Activated CD4-positive, alpha-beta T cell treated with anti-CD3 and anti-CD28 coated beads, Interleukin-2, amount 50 U/mL, for 4 hours (primary cell): Measurements from ENCODE around the gene FAM193A.
A peak's percentile ranks its signal among the peaks of the same experiment; 100 is the strongest.
"Not testable (repeated sequence)": the region's sequence is repeated elsewhere in the genome, so short reads cannot be mapped to it uniquely, and the experiment has no call there.

ENCODE experiments used
- DNase-seq, 2 experiments: peaks; one replicate each; pipeline ENCODE4 v3.0.0-alpha.2; 2020

FAM193A gene

DNA sequence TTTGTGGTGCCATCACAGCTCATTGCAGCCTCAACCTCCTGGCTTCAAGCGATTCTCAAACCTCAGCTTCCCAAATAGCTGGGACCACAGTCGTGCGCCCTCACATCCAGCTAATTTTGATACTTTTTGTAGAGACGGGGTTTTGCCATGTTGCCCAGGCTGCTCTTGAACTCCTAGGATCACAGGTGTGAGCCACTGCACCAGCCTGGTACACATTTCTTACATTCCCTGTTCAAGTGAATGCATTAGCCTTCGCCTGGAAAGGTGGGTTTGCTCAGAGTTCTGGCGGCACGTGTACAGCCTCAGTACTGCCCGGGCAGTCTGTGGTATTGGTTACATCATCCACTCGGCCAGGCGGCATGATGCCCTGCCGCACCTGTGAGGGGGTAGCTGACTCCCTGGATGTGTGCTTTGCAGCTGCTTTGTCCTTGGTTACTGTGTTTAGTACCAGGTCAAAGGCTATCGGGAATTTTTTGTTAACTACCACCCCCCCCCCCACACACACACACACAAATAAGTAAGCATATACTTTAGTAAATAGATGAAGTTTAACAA is 162.6 kb downstream of the FAM193A start:
- DNase-seq = no peak

DNA sequence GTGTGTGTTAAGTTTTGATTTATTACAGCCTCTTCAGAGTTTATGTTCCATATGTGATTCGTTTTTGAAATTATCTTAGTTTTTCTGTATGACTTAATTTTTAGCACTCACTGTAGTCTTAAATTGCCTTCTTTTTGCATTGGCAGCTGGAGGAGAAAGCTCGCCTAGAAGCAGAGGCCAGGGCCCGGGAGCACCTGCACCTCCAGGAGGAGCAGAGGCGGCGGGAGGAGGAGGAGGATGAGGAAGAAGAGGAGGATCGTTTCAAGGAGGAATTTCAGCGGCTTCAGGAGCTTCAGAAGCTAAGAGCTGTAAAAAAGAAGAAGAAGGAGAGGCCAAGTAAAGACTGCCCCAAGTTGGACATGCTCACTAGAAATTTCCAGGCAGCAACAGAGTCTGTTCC is 163.1 kb downstream of the FAM193A start:
- no peak for DNase-seq

DNA sequence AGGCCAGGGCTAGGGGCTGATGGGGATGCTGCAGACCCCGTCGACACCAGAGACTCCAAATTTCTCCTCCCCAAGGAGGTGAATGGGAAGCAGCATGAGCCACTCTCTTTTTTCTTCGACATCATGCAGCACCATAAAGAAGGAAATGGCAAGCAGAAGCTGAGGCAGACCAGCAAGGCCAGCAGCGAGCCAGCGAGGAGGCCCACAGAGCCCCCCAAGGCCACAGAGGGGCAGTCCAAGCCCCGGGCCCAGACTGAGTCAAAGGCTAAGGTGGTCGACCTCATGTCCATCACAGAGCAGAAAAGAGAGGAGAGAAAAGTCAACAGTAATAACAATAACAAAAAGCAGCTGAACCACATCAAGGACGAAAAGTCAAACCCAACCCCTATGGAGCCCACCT is 163.6 kb downstream of the FAM193A start:
- no peak for DNase-seq

DNA sequence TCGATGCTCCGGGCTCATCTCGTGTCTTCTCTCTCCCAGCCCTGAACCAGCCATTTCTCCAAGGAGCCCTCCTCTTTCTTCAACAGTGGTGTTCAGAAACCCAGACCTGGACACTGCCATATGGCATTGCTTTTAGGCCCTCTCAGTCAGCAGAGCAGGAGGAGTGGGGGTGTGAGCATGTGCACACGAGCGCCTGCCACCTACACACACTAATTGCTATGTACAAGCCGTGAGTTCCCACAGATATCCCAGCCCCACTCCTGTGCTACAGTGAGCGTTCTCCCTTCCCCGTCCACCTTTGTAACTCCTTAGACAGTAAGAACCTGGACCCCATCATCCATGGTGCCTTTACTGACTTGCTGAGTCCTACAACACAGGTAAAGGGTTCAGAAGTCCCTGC is 165.9 kb downstream of the FAM193A start:
- no peak for DNase-seq

DNA sequence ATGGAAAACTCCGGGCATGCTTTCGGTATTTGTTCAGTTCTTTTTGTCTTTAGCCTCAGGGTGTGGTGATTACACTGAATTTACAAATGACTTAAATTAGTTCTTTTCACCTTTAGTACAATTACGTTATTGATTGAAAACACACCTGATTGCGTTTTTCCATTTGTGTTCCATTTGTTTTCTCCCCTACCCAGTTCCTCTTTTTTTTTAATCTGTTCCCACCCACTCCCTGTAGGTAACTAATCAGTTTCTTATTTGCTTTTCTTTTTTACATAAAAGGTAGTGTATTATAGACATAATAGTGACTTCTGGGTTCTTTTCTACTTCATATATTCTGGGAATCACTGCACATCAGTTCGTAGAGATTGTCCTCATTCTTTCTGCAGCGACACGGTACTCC is 166.3 kb downstream of the FAM193A start:
- no peak for DNase-seq

DNA sequence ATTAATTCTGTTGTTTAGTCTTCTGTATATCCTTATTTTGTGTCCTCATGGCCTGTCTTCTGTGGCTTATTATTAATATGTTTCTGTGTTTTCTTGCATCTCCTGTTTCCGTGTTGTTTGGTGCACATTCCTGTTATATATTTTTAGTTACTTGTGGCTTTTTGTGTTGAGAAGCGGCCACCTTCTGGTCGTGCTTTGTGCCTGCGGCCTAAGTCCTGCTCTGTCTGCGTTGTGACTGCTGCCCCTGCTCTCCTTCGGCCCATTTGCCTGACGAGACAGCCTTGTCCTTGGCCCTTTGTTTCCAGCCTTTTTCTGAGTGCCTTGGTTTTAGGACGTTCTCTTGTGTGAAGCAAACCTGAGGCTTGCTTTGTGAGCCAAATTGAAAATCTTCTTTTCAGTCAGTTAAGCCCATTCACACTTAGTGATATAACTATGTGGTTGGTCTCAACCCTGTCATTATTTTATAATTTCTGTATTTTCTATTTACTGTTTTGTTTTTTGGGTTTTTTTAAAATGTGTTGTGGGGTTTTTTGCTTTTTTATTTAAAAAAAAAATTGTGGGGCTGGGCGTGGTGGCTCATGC is 175.9 kb downstream of the FAM193A start:
- DNase-seq = no peak

DNA sequence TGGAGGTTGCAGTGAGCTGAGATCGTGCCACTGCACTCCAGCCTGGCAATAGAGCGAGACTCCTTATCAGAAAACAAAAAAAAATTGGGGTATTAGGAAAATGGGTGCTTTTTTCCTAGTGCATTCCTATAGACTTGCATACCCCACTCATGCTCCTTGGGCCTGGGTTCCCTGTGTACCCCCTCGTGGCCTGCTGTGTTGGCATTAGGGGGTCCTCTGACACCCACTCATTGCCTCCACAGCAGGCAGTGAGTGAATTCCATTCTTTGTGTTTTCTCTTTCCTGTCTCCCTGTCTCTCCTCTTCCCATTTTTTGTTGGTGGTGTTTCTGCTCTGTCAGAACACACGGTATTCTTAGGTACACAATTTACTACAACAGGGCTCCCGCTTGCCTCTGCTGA is 176.9 kb downstream of the FAM193A start:
- no peak for DNase-seq

DNA sequence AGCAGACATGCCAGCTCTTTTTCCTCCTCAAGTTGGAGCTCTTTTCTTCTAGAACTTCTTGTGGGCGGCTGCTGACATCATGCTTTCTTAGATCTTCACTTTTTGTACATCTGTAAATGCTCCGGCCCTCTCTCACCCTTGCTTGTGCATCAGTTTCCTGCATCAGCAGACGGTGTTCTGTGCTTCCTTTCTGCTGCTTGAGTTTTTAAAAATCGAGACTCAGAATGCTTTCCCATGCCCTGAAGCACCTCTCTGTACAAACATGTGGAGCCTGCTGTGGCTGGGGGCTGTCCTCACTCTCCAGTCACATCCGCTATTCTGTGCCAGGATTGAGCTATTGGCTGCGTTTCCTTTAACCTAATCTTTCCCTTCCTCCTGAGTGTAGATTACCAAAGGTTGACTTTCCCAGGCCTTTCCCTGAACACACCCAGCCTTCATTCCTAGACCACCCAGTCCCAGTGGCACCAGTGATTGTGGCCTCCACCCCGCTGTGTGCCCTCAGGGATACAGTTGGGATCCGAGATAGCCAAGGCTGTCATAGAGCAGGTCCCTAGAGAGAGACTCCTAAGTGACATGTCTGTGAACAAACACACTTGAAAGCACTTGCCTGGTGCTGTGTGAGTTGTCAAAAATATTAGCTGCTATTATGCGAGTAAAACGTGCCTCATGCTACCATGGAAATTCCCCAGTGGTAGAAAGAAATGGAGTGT is 177.8 kb downstream of the FAM193A start:
- DNase-seq = peak; percentile 46 to 54

DNA sequence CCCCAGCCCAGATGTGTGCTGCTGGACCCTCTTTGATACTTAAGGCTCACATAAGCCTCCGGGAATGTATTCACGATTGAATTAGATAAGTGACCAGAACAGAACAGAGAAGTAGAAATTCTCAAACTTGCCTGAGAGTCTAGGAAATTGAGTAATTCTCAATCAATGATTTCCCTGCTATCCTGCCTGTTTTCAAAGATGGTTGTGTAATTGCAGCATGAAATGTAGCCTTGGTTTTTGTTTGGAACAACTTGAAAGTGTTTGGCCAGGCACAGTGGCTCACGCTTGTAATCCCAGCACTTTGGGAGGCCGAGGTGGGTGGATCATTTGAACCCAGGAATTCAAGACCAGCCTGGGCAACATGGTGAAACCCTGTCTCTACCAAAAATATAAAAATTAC is 178.5 kb downstream of the FAM193A start:
- no peak for DNase-seq

DNA sequence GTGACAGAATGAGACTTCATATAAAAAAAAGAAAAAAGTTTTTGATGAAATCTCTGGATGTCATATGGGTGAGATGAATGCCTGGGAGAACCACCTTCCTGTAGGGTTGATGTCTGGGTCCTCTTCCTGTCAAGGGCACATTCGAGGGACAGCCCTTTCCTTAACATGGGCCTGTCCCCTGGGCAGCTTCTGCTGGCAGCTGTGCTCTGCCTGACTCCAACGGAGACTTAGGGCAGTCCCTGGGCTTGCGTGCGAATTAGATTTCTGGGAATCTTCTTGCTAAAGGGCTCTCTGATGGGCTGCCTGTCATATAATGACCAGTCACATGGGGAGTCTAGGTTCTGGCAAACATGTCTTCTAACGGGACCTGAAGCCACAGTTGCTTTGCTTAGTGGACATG is 179.0 kb downstream of the FAM193A start:
- no peak for DNase-seq

DNA sequence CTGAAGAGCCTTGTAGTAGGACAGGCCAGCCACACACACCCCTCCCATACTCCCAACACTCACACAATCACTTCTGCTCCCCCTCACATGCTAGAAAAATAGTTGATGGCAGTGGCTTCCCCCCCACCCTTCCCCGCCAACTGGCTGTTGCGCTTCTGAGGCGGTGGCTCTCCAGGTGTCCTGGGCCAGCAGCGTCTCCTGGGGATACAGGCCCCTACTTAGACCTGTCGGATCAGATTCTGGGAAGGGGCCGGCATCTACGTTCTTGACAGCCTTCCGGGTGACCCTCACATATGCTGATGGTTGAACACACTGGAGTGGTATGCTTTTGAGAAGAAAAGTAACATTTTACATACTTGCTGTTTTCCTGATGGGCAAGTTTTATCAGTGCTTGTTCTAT is 179.8 kb downstream of the FAM193A start:
- no peak for DNase-seq

DNA sequence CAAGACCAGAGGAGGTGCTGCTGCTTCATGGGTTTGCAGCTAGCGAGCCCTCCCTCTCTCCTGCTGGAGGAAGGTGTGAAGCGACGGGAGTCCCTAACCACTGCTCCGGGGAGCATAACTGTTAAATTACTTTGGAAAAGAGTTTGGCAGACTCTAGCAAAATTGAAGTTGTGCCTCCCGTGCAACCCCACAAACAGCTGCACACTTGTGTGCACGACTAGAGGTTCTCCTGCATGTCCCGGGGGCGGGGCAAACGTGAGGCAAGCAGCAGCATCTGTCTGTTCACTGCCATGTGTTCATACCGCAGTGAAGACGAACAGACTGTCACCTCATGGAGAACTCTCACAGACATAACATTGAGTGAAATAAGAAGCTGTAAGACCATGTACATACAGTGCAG is 185.1 kb downstream of the FAM193A start:
- no peak for DNase-seq

DNA sequence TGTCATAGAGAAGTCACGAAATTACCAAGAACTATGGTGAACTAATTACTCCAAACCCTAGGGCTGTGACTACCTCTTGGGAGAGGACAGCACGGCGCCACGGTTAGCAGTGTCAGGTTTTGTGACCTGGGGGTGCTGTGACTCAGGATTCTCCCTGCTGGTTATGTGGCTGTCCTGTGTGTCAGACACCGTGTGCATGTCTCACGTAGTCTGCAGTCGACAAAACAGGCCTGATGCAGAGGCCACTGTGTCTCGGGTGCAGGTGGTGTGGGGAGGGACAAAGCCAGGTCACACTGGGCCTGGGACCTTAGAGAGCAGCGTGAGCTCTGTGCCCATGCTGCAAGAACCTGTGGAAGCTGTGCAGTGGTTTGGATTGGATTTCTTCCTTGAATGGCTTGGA is 185.6 kb downstream of the FAM193A start:
- DNase-seq = no peak

DNA sequence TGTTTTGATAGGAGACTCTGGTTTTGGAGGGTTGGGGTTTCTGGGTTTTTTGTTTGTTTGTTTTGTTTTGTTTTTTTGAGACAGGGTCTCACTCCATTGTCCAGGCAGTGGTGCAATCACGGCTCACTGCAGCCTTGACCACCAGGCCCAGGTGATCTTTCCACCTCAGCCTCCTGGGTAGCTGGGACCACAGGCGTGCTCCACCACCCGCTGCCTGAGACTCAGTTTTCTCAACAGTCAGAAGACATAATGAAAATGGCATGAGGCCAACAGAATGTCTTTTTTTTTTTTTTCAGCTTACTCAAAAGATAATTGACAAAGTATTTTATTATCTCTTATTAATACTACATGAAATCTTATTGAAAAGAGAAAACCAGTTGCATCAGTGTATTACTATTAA is 187.3 kb downstream of the FAM193A start:
- DNase-seq = no peak

DNA sequence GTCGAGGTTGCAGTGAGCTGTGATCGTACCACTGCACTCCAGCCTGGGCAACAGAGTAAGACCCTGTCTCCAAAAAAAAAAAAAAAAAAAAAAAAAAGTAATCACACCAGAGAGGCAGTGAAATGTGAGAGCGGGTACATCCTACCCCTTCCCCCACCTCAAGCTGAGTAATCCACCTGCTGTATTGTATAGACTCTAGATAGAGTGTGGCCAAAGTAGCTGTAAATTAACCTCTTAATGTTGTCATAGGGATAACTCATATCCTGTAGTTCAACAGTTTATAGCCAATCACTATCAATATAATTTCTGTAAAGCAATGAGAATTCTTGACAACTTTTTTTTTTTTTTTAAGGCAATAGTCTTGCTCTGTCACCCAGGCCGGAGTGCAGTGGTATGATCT is 188.9 kb downstream of the FAM193A start:
- DNase-seq = no peak

DNA sequence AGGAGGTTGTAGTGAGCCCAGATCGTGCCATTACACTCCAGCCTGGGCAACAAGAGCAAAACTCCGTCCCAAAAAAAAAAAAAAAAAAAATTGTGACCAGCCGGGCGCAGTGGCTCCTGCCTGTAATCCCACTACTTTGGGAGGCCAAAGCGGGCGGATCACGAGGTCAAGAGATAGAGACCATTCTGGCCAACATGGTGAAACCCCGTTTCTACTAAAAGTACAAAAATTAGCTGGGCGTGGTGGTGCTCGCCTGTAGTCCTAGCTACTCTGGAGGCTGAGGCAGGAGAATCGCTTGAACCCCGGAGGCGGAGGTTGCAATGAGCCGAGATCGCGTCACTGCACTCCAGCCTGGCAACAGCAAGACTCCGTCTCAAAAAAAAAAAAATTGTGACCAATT is 190.4 kb downstream of the FAM193A start:
- not testable (repeated sequence) for DNase-seq

DNA sequence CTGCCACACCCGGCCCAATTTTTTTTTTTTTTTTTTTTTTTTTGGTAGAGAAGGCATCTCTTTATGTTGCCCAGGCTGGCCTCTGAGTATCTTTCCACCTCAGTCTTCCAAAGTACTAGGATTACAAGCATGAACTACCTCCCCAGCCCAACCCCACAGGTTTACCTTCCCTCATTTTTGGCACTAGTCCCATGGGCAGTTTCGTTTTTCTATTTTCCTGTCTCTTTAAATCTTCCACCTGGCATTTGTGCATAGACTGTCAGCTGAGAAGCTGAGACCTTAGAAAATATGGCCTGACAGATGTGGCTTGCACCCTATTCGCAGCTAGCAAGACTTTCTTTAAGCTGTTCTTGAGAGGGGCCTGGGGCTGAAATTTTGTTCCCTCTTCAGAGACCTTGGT is 191.8 kb downstream of the FAM193A start:
- DNase-seq = no peak

DNA sequence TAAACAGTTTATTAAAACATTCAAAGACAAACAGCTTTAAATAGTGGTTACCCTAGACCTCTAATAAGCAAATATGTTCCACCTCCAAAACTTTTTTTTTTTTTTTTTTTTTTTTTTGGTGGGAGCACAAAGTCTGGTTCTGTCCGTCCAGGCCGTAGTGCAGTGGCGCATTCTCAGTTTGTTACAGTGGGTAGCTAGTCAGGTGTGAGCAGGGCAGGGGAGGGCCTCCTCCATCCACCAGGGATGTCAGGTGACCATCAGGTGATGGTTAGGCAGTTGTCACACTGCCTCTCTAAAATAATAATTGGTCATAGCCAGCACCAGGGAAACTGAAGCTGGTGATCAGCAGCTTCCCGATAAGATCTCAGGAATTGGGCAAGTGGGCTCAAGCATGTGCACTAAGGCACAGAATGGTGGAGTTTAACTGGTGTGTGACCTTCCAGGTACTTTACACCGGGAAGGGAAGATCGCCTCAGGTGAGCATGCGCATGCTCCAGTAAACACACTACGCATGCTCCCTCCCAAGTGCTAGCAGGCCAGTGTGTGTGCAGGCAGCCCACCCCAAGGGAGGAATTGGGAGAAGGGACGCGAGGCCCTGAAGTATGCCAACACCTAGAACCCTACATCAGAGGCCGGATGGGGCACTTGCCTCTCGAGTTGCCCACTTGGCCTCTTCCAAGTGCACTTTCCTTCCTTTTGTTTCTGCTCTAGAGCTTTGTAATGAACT is 192.5 kb downstream of the FAM193A start:
- no peak for DNase-seq

DNA sequence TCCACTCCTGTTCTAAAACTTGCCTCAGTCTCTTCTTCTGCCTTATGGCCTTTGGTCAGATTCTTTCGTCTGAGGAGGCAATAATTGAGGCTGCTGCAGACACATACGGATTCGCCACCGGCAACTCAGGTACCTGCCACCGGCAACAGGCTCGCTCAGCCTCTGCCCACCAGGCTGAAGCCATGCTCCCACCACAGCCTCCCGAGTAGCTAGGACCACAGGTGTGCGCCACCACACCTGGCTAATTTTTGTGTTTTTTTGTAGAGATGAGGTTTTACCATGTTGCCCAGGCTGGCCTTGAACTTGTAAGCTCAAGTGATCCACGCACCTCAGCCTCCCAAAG is 193.1 kb downstream of the FAM193A start:
- DNase-seq = no peak

DNA sequence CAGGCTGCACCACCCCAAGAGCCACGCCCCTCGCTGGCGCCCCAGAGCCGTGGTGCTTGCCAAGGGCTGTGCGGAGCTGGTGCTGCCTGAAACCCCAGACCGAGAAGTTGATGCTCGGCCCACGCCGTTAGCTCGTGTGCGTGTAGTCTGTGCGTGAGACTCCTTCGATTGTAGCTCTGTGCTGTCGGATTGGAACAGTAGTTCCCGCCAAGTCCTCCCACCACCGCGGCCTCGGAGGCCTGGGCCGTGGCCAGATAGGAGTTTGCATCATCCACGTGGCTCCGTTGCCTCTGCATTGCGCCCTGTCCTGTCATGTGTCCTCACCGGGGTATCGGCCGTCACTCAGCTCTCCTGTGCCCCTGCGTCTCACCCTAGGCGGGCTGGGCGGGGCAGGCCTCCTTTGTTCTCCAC is 195.5 kb downstream of the FAM193A start:
- DNase-seq = no peak

DNA sequence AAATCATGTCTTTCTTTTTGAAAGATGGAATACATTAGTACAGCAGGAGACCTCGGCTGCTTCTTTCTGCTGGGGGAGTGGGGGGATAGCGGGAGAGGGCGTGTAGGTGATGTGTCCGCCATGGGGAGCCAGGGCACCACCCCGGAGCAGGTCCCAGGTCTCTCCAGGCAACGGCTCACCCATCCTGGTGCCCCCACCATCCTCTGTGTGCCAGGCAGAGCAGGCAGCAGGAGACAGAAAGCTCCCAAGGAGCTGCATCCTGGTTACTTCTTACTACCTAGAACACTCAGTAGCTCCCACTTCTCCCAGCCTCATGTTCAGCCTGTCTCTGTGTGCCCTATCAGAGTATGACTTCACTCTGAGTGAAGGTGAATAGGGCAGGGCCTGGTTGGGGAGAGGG is 196.1 kb downstream of the FAM193A start:
- no peak for DNase-seq

DNA sequence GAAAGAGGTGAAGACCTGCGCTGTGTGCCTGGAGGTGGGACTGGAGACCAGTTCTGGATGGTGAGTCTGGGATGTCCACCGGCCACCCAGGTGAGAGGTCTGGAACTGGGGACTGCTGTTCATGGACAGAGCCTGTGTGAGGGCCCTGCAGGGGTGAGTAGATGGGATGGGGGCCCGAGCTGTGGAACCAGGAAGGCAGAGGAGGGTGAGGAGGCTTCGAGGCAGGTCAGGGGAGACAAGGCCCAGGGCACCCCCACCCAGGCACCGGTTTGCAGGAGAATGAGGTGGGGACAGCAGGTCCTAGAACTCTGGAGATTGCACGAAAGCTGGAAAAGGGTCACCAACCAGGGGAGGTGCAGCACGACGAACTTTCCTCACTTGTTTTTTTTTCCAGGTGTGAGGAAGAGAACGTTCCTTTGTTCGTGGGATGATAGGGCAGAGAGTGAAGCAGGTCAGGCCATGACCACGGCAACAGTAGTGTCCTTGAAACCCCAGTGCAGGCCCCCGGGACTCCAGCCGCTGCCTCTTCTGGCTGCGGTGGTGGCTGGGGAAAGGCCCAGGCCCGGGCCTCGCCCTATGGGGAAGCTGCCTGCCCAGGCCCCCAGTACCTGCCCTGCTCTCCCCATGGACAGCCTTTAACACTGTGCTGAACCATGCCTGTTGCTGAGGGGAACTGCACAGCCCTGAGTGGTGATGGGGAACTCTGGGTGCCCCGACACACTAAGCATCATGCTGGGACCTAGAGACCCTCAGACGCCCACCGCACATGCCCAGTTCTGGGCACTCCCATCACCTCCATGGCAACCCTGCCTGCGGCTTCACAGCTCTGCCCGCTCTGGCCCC is 196.8 kb downstream of the FAM193A start:
- DNase-seq = no peak

DNA sequence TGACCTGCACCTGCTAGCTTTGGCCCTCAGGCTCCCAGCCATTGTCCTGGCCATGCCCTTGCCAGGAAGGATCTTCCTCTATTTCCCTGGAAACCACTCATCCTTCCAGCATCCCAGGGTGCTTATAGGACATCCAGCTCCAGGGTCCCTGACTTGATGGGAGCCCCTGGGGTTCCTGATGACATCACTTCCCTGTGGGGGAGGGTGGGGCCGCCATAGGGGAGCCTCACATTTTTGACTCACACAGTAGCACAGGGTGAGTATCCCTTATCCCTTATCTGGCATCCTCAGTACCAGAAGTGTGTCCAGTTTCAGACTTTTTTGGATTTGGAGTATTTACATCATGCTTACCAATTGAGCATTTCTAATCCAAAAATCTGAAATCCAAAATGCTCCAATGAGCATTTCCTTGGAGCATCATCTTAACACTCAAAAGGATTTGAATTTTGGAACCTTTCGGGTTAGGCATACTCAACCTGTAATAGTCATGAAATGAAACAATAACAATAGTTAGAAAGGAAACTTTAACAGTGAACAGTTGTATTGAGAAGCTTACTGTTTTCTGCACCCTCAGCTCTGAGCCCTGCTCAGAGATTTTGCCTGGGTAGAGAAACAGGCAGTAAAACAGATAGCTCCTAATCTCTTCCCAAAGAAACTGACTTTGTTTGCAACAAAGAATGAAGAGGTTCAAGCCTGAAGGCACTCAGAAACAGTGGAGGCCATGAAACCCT is 197.6 kb downstream of the FAM193A start:
- DNase-seq = no peak
